ENCODE measurements around the gene CASP5.
"Not testable (repeated sequence)": the region's sequence is repeated elsewhere in the genome, so short reads cannot be mapped to it uniquely, and the experiment has no call there.

Gene CASP5

GRCh38 chr11:105023003-105023402, at the start of gene CASP5:
Gene CASP5 (minus strand): TSS chr11:105023168. CDS start chr11:105023136, 32 bp downstream.
- DNase-seq: no peak

- not testable (repeated sequence) for DNase-seq
These were observed 49.1 kb upstream of the CASP5 start for GRCh38 chr11:105072080-105072479.

- DNase-seq: no peak
These were observed 48.2 kb upstream of the CASP5 start for GRCh38 chr11:105071089-105071732.

- DNase-seq: no peak
These were observed 47.3 kb upstream of the CASP5 start for GRCh38 chr11:105070306-105070705.

- DNase-seq: not testable (repeated sequence)
These were observed 46.8 kb upstream of the CASP5 start for GRCh38 chr11:105069749-105070148.

GRCh38 chr11:105063245-105063941, 40.4 kb upstream of the CASP5 start:
- not testable (repeated sequence) for DNase-seq

- DNase-seq: no peak
These were observed 34.5 kb upstream of the CASP5 start for GRCh38 chr11:105057432-105057831.

GRCh38 chr11:105056446-105056845, 33.5 kb upstream of the CASP5 start:
- DNase-seq: no peak

- no peak for DNase-seq
These were observed 31.9 kb upstream of the CASP5 start for GRCh38 chr11:105054723-105055493.

- no peak for DNase-seq
These were observed 29.5 kb upstream of the CASP5 start for GRCh38 chr11:105052487-105052886.

- DNase-seq: no peak
These were observed 28.6 kb upstream of the CASP5 start for GRCh38 chr11:105051559-105051958.

GRCh38 chr11:105049481-105049880, 26.5 kb upstream of the CASP5 start:
- no peak for DNase-seq

GRCh38 chr11:105046898-105047579, 24.1 kb upstream of the CASP5 start:
- no peak for DNase-seq

GRCh38 chr11:105045676-105046296, 22.8 kb upstream of the CASP5 start:
- no peak for DNase-seq

GRCh38 chr11:105044557-105045524, 21.9 kb upstream of the CASP5 start, which contains the start of gene CARD16:
Gene CARD16 (minus strand): TSS chr11:105045335. CDS start chr11:105045297, 38 bp downstream.
- peak; percentile 59 for DNase-seq

- no peak for DNase-seq
These were observed 19.2 kb upstream of the CASP5 start for GRCh38 chr11:105042178-105042577.

GRCh38 chr11:105040703-105041102, 17.7 kb upstream of the CASP5 start:
- DNase-seq: no peak

- DNase-seq: peak; percentile 64
These were observed 12.0 kb upstream of the CASP5 start, which contains the start of gene CASP1 for GRCh38 chr11:105034813-105035620. Gene CASP1 (minus strand): TSS chr11:105035144. CDS start chr11:105035113, 31 bp downstream.

GRCh38 chr11:105034388-105034787, 11.4 kb upstream of the CASP5 start:
- not testable (repeated sequence) for DNase-seq

GRCh38 chr11:105033781-105034180, 10.8 kb upstream of the CASP5 start:
- DNase-seq: no peak
